Measurements from ENCODE around the gene KYNU.
"Not testable (repeated sequence)": the region's sequence is repeated elsewhere in the genome, so short reads cannot be mapped to it uniquely, and the experiment has no call there.

The KYNU gene

GRCh38 chr2:142920571-142920970 lies 43.1 kb downstream of the KYNU start:
- no peak for DNase-seq

DNA sequence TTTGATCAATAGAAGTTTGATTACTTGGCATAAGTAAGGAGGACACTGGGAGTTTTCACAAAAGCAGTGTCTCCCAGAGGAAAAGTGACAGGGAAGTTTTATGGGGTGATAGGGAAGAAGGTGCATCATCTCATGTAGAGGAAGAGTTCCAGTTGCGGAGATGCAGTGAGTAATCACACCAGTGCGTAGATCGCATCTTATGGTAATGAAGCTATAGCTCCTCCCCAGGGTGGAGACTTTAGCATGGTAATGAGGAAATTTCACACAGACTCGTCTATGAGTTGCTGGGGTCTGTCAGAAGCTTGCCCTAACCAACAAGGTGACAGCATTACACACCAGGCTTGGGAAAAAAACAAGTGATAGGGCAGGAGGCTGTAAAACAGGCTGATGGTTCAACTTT lies 49.0 kb downstream of the KYNU start:
- no peak for DNase-seq

DNA sequence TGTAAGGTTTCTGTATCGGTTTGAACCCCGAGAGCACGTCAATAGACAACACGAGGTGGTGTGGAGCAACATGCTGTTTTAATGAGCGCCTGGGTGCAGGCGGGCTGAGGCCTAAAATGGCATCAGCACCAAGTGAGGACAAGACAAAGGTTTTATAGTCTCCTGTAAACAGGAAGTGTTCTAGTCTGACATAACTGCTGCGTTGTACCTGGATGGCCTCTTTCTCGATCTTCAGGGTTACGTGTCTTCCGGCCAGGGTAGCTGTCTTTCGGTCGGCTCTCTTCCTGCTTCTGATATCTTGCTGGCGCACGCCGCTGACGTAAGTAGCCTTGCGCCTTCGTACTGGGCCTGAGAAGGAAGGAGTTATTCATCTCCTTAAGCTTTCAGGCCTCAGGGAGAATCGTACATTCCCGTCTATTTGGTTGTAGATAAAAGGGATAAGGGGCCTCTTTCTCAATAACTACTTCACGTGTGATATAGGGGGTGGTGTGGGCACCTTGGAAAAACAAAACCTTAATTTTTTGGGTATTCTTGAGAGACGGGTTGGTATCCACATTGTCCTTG lies 53.5 kb downstream of the KYNU start:
- no peak for DNase-seq

- no peak for DNase-seq
These were observed 56.5 kb downstream of the KYNU start for GRCh38 chr2:142933916-142934315.

DNA sequence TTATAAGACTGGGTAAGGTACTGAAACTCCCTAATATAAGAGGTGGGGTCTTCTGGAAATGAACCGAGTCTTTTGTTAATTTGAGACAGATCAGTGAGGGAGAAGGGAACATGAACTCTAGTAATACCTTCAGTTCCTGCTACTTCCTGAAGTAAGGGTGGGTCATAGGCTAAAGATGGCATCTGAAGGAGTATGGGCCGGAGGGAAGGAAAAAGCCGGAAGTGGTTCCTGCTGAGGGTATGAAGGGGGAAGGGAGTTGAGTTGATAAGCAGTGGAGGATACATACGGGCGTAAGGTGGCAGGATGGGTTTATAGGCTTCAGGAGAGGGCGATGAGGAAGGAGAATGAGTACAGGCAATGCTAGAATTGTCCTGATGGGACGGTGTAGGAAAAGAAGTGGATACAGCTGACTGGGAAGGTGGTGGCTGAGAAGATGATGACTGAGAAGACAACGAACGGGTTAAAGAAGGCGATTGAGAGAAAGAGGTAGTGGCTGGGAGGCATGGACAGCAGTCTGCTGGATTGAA lies 58.2 kb downstream of the KYNU start:
- DNase-seq = no peak

DNA sequence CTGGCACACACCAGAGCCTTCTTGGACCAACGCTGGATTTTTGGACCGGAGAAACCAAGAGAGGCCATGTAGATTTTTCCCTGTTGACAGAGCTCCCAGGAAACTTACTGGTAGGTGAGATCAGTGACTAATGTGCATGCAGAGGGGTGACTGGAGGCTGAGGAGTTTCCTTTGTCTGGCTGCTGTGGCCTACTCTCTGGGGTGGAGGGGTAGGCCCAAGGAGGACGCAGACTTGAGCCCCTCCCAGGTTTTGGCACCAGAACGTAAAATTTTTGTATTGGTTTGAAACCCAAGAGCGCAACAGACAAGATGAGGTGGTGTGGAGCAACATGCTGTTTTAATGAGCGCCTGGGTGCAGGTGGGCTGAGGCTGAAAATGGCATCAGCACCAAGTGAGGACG lies 59.2 kb downstream of the KYNU start:
- no peak for DNase-seq

DNA sequence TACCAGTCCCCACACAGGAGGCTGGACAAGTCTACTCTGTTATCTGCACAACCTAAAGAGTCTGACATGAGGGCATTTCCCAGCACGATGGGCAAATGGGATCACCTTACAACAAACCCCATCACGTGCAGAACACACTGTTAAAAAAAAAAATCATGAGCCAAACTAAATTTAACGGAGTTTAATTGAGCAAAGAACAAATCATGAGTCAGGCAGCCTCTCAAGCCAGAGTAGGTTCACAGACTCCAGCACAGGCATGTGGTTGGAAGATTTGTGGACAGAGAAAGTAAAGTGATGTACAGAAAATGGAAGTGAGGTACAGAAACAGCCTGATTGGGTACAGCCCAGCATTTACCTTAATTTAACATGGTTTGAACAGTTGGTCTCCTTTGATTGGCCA lies 59.9 kb downstream of the KYNU start:
- DNase-seq = no peak

- no peak for DNase-seq
These were observed 60.8 kb downstream of the KYNU start for GRCh38 chr2:142938240-142938639.

DNA sequence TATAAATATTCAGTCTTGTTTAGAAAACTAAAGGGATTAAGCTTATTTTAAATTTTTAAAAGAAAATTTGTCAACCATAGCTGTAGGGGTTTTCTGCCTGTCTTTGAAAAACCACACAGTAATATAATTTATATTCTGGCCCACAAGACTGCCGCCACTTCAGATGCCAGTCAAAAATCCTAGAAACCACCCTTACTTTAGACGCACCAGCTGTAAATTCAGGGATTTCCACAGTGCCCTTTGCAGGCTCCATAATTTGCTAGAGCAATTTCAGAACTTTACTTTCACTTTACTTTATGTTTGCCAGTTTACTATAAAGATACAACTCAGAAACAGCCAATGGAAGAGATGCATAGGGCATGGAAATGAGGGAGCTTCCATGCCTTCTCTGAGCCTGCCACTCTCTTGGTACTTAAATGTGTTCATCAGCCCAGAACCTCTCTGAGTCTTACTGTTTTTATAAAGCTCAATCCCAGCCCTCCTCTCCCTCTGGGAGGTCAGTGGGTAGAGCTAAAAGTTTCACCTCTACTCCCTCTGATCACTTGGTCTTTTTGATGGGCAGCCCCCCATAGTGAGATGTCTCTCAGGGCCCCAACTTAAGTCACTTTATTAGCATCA lies 63.3 kb downstream of the KYNU start:
- DNase-seq = no peak

DNA sequence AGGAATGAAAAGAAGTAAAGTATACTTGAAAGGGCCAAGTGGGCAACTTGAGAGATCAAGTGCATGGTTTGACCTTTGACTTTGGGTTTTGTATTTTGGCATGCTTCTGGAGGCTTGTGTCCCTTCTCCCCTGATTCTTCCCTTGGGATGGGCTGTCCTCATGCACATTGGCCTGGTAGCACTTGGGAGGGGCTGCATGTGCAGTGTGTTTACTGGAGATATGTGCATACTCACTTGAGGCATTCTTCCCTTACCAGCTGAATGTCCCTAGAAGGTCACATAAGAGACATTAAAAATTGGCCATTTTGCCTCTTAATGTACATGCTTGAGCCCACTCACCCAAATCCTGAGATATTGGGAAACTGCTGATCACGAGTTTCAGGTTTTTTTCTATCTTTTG lies 65.2 kb downstream of the KYNU start:
- no peak for DNase-seq

GRCh38 chr2:142944264-142944663 lies 66.8 kb downstream of the KYNU start:
- no peak for DNase-seq

- no peak for DNase-seq
These were observed 67.3 kb downstream of the KYNU start for GRCh38 chr2:142944721-142945120.

- no peak for DNase-seq
These were observed 69.5 kb downstream of the KYNU start for GRCh38 chr2:142946941-142947340.

DNA sequence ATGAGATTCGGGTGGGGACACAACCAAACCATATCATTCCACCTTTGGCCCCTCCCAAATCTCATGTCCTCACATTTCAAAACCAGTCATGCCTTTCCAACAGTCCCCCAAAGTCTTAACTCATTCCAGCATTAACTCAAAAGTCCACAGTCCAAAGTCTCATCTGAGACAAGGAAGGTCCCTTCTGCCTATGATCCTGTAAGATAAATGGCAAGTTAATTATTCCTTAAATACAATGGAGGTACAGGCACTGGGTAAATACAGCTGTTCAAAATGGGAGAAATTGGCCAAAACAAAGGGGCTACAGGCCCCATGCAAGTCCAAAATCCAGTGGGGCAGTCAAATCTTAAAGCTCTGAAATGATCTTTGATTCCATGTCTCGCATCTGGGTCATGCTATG lies 71.3 kb downstream of the KYNU start:
- DNase-seq = not testable (repeated sequence)

DNA sequence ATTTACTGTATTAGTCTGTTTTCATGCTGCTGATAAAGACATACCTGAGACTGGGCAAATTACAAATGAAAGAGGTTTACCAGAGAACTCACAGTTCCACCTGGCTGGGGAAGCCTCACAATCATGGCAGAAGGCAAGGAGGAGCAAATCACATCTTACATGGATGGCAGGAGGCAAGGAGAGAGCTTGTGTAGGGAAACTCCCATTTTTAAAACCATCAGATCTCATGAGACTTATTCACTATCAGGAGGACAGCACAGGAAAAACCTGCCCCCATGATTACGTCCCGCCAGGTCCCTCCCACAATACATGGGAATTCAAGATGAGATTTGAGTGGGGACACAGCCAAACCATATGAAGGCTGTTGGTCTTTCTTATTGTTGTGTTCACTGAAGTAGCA lies 72.9 kb downstream of the KYNU start:
- not testable (repeated sequence) for DNase-seq

DNA sequence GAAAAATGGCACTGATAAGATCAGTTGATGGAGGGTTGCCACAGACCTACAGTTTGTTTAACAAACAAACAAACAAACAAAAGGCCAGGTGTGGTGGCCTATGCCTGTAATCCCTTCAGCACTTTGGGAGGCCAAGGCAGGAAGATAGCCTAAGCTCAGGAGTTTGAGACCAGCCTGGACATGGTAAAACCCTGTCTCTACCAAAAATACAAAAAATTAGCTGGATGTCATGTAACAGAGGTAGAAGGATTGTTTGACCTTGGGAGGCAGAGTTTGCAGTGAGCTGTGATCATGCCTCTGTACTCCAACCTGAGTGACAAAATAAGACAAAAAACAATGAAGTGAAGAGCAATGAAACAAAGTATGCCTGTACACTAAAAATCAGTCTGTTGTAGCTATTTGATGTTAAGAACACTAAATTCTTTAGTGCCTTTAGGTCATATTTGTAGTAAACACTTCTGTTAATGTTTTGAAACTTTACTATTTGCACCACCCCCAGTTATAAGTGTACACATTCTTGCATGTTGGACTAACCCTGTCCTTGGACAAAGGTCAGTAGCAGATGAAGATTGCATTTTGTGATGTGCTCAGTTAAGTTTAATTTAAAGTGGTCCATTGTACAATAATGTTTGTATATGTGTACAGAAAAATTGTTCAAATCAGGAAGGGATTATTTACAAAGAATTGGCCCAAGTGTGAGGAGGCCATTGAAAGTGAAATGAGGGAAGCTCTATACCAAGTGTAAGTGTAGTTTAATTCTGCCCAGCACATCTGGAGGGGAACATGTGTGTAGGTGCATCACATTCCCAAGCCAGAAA lies 73.9 kb downstream of the KYNU start:
- no peak for DNase-seq

GRCh38 chr2:142952018-142952417 lies 74.6 kb downstream of the KYNU start:
- no peak for DNase-seq

DNA sequence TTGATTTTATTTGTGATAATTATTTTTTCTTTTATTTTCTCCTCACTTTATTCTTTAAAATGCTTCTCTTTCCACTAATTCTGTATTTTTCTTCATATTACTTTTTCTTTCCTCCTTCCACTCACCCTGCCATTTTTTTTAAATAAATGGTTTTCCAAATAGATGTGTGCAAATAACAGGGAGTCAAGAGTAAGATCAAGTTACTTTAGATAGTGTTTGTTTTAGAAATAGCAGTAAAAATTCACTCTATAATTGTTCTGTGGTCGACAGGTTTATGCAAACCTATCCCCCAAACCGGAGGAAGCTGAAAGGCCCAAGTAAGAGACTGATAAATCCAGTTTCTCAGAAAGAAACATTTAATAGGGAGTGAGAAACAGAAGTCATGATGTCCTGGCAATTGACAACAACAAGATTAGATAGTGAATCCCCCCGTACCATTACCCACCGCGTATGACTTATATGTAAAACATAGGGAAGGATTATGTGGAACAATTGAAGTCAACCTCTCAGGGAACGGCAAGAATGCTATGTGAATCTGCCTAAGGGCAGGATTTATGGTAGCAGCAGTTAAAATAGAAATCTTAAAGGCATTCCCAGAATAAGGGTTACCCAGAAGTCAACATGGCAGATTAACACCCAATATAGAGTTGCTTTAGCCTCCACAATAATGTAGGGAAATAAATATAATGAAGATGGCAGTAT lies 75.5 kb downstream of the KYNU start:
- no peak for DNase-seq

DNA sequence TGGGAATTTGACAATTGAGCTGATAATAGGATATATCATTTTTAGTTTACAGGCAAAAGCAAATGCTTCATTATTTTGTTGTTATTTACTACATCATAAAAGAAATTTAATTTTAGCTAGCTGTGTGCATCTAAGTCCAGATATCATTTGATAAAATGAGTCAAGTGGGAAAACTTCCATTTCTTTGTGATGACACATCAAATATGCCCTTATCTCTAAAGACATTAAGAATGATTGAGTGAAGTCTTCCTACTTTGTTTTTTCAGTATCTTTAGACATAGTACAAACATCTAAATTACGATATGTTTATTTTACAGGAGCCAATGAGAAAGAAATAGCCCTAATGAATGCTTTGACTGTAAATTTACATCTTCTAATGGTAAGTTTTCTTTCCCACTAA lies 77.0 kb downstream of the KYNU start:
- no peak for DNase-seq

DNA sequence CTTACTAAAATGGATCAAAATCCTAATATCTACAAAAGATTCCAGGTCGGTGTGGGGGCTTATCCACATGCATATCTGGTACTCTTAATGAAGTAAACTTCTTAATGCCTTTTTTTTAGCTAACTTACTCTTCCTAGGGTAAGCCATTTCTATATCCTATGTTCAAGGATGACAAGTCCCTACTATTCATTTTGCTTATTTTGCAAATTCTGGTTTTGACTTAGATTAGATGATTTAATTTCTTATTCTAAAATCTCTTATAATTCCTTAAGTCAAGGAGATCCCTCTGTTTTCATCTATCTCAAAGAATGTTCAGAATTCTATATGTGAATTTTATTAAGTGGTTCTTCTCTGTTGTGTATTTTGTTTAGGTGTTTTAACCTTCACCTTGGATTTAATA lies 79.7 kb downstream of the KYNU start:
- no peak for DNase-seq

DNA sequence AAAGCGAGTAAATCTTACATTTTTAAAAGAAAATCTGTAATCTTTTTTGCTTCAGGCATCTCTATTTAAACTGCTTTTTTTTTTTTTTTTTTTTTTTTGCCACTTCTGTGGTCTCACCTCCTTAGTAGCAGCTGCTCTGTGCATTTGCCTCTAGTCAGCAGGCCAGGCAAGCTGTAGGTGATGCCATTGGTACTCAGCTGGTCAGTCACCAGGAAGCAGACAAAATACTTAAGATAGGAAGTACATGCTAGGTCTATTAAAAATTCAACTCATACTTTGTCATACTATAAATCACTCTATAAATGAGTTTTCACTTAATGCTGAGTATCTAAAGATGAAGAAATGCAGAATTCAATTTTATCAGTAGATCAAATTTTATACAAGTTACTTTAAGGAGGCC lies 83.7 kb downstream of the KYNU start:
- DNase-seq = no peak

GRCh38 chr2:142965443-142965842 lies 88.0 kb downstream of the KYNU start:
- DNase-seq = no peak

DNA sequence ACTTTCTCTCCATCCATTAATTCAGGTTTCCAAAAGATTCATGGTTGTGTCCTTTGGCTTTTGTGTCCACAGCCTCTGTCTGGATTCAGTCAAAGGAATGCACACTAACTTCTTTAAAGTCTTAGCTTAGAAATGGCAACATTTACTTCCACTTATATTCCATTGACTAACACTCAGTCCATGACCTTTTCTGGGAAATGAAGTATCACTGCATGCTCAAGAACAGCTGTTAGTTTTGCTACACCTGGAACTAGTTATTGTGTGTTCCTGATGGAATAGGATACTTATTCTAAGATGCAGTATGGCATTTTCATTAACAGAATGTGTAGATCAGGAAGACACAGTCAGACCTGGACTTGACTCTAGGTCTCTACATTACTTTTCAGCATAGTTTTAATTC lies 88.8 kb downstream of the KYNU start:
- DNase-seq = no peak

- DNase-seq = no peak
These were observed 89.6 kb downstream of the KYNU start for GRCh38 chr2:142967060-142967459.

Data from stimulated activated CD4-positive, alpha-beta T cell treated with anti-CD3 and anti-CD28 coated beads, Interleukin-15, amount 100 ng/mL, for 24 hours (primary cell).